Activated CD8-positive, alpha-beta memory T cell treated with anti-CD3 and anti-CD28 coated beads, Interleukin-2, amount 50 U/mL, for 1 hour (primary cell): ENCODE data around the gene ATP2B3.

Experiments
- DNase-seq: peaks from one replicate; pipeline ENCODE4 v3.0.0-alpha.2; 2020; ENCODE audit errors: extremely low read depth

The ATP2B3 gene

DNA sequence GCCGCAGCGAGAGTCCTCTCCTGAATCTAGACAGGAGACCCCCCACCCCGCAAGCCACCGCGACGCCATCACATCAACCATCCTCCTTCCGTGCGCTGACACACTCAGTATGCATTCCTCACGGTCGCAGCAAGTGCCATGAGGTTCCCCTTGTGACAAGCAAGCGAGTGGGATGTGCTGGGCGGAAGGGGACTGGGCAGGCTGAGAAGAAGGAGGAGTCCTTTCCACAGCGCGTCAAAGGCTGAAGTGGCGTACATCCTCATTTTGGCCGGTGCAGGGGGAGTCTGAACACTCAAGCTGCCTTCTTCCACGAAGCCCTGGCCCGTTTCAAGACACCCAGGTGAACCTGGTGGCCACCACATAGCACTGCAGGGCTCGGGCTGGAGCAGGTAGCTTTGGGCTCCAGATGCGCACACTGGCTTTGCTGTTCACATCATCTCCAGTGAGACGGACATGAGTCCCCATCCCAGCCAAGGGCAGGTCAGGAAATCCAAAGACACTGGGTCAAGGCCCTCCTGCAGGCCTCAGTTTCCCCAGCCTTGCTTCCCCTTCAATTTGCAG lies 51.1 kb downstream of the ATP2B3 start:
- DNase-seq: no peak

DNA sequence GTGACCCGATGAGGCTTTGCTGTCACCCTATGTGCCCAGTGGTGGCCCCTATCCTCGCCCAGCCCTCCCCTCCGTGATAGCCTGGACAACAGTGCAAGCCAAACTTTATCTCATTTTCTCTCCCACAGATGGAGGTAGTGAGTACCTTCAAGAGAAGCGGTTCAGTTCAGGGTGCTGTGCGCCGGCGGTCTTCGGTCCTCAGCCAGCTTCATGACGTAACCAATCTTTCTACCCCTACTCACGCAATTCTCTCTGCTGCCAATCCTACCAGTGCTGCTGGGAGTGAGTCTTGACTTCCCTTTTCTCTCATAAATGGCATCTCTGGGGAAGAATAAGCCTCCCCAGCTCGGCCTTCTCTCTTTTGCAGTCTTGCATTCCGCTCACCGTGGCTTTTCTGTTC lies 52.0 kb downstream of the ATP2B3 start:
- no peak for DNase-seq

DNA sequence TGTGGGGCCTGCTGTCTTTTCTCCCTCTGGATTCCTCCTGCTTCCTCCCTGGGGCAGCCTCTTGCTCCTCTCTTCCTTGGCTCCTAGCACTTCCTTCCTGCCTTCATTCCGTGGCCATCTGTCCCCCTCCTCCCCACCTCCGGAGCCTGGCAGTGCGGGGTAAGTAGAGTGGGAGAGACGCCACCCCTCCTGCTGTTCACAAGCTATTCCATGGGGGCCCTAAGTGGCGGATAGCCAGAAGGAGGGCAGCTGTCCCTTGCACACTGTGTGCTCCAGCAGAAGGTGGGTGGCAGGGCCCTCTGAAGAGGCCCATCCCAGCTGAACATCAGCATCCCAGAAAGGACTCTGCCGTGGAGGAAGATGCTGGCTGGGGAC lies 54.1 kb downstream of the ATP2B3 start:
- no peak for DNase-seq

DNA sequence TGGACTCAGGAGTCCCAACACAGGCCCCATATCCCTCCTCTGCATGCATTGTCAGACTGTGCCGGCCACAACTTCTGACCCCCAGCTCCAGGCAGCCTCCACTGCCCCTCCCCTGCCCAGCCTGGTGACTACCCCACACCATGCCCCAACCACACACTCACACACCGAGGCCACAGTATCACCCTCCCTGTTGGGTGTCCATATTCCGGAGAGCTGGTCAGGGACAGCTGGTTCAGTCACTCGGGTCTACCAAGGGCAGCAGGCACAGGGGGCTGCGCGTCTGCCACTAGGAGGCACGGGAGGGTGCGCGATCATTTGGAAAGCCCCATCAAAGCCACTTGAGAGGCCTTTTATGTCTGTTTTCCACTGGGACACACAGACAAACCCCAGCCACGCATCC lies 55.2 kb downstream of the ATP2B3 start:
- no peak for DNase-seq

DNA sequence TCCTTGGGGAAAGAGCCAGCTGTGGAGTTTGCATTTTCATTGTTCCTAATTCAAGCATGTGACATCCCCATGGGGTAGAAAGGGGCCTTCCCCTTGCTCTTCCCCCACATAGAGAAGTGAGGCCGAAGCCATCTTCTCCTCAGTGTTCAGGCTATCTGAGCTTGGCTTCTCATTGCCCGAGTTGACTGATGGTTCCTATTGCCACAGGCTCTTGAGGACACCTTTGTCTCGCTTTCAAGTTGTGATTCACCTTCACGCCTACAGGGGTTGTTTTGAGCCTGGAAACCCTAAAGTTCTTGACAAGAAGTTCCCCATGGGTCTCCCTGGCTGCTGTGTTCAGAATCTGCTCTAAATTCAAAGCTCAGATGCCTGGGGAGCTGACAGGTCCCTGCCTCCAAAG lies 56.5 kb downstream of the ATP2B3 start:
- DNase-seq: no peak

DNA sequence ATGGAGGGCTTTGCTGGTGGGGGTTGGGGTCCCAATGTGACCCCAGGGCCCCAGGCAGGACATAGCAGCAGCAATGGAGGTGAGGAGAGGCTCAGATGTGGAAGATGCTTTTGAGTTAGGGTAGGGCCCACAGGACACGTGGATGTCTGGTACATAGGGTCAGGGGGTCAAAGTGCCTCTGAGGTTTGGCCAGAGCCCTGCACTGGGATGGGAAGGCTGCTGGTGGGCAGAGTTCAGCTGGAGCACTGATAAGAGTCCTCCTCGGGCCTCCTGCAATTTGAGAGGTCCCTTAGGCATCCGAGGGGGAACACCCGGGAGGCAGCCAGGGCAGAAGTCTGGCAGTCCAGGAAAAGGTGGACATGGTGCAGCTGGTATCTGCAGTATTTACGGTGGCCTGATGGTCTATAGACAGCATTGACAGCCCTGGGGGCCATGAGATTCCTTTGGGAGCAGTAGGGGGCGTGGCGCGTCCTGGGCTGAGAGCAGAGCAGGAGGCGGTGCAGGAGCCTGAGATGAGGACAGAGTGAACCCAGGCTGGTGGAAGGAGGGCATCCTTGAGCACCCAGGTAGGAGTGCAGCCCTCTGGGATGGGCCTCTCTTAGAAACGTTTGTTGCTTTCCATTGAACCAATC lies 58.9 kb downstream of the ATP2B3 start:
- DNase-seq: no peak

DNA sequence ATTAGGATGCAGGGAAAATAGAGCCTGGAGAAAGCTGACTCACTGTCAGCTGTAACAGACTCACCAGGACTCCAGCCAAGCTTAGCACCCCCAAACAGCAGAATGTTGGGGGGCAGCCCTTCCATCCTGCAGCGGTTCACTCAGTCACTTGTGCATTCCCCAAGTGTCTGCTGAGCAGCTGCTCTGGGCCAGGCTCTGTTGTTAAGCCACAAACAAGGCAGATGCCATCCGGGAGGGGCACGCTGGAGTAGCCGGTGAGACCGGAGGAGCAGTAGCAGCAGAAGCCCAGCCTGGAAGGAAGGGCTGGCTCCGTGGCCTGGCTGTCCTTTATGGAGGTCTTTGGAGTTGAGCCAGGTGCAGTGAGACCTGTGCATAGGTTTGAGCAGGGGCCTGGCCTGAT lies 59.5 kb downstream of the ATP2B3 start:
- no peak for DNase-seq

DNA sequence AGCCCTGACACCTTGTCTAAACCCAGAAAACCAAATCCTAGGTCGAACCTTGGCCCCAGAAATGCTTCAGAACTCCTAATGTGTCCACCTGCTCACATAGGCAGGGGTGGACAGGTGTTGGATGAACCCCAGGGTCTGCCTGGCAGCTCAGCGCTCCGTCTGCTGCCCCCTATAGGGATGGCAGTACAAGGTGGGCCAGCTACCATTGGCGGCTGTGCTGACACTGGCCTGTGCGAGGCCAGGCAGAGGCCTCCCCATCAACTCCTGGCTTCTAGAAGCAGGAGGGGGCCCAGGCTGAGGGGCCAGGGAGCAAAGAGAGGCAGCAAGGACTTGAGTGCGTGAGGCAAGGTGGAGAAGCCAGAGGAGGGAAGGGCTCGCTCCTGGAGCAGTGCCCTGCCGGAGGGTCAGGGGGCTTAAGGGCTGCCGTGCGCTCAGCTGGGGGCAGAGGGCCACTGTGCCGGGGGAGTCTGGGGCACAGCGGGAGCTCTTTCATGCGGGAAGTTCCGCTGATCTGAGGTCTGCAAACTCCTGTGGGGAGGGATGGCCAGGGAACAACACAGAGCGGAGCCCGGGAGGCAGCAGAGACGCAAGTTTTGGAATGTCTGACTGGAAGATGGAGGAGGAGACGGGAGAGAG lies 60.9 kb downstream of the ATP2B3 start:
- no peak for DNase-seq

DNA sequence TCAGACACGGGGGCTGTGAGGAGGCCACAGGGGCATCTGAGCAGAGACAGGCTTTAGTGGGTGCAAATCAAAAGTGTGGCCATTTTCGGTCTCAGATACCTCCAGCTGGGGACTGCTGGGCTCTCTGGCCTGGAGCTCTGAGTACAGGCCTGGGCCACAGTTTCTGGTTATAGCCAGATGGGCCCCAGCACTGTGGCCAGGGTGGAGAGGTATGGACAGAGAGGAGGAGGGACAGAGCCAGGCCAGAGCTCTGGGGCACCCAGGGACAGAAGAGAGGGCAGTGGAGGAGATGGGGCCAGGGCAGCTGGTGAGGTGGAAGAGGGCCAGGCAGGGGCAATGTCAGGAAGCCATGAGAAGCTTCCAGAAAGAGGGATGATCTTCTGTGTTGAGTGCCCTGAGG lies 61.4 kb downstream of the ATP2B3 start:
- DNase-seq: no peak

DNA sequence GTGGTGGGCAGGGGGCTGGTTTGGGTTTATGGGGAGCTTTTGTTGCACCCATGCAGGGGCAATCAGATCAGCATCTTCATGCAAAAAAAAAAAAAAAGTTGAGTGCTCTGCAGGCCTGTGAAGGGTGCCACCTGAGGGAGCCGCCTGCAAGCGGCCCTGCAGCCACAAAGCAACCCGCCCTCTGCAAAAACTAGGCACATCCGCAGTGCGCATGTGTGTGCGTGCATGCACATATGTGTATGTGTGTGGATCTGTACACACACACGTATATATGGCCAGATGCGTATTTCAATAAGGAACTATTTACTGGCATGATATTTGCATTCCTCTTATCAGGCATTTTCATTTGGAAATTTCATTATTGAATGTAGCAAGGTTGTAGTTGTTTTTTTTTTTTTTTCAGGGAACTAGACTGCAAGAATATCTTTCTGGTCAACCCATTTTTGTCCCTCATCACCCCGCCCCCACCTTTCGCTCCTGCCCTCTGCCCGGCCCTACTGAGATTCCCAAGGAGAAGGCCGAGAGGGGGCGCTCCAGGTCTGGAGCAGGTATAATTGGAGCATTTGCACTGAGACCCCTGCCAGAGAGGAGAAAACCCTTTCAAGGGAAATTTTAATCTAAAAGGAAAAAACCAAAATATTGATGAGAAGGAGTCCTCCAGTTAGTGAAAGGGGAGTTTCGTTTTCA lies 63.4 kb downstream of the ATP2B3 start:
- no peak for DNase-seq

DNA sequence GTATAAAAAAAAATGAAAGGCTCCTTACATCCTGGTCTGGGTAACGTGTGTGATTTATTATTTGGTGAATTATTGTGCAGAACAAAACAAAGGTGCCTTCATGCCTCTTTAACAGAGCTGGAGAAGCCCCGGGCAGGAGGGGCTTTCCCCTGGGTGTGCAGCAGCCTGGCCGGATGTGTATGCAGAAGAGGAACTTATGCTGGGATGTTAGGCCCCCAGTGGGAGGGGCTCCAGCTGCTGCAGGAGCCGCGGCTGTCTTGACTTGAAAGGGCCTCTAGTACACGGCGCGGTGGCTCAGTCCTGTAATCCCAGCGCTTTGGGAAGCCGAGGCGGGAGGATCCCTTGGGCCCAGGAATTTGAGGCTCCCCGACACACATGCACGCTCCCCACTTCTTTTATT lies 65.5 kb downstream of the ATP2B3 start:
- DNase-seq: peak; percentile 25

DNA sequence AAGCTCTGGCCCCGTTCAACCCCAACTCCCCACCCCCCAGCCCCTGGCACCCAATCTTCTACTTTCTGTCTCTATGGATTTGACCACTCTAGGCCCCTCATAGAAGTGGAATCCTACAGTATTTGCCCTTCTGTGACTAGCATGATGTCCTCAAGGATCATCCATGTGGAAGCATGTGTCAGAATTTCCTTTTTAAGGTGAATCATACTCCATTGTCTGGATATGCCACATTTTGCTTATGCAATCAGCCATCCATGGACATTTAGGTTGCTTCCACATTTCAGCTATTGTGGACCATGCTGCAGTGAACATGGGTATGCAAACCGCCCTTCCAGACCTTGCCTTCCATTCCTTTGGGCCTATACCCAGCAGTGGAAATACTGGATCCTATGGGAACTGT lies 66.0 kb downstream of the ATP2B3 start:
- no peak for DNase-seq

DNA sequence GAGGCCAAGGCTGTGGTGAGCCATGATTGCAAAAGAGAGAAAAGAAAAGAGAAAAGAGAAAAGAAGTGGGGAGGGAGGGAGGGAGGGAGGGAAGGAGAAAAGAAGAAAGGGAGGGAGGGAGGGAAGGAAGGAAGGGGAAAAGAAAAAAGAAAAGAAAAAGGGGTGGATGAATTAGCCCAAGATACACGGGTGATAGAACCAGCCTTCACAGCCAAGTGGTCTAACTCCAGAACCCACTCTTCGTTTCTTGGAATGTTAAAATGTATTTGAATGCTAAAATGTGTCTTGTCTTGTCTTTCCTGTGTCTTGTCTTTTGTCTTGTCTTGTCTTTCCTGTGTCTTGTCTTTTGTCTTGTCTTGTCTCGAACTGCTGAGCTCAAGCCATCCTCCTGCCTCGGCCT lies 68.4 kb downstream of the ATP2B3 start:
- no peak for DNase-seq

DNA sequence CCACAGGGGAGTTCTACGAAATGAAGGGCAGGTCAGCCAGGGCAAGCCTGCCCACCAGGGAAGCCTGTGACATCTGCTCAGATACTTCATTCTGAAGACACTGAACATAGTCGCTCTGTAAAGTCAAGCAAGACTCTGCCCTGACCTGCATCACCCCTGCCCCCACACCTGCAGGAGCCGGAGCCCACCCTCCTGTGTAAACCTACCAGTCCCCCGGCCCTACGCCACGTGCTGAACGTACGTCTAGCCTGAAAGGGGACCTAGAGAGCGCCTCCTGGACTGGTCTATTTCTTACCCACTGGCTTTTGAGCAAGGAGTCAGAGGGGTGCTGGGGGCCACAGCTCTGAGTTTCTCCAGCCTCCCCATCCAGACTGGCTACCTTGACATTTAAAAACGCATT lies 69.9 kb downstream of the ATP2B3 start:
- DNase-seq: no peak

DNA sequence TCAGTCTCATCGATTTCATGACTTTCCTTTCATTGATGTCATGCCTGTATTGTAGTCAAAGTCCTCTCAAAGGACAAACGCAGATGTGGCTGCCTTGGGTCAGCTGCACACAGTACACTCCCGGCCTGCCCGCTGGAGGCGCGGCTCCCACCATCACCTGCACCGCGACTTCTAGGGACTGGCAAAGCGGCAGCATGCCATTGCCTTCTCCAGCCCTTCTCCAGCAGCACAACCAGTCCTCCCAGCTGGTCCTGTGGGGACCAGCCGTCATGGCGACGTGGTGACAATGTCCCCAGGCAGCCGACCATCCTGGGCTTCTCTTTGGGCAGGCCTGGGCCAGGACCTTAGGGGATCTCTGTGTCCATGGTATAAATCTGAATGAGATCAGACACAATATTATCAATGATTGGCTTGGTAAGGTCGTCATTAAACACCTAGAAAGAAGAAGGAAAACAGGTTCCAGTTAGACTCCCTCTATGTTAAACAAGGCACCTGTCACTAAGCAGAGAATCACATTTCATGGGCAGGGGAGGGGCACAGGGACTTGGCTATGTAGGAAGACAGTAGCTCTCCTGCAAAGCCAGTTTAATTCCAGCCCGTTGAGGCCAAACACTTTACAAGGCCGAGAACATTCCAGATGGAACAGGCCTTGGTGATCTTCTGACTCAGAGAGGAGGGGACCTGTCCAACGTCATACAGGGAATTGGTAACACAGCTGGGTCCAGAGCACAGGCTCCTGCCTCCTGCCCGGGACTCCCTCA lies 70.8 kb downstream of the ATP2B3 start:
- DNase-seq: no peak

DNA sequence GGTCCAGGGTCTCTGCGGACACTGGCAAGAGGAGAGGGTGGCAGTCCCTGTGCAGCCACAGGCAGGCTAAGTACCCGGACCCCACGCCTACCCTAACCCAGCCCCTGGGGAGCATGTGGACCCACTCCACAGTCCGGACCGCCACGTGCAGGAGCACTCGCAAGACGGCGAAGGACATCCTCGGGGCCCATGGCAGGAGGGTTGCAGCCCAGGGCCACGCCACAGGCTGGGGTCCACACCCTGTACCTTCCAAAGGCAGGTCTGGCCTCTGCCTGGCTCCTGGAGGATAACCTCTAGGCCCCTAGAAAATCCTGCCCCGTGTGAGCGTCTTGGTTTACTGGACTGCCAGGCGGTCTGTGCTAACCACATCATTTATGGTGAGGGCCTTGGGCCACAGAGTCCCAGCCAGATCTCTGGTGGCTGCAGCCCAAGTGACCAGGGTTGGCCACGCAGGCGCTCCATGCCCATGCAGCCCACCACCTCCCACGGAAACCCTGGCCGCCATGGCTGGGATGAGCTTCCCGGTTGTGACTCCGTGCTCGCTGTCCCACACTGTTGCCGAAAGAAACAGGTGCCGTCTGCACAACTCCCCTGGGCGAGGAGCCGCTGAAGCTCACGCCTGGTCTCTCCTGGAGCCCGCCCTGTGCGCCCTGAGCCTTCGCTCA lies 71.5 kb downstream of the ATP2B3 start:
- no peak for DNase-seq

DNA sequence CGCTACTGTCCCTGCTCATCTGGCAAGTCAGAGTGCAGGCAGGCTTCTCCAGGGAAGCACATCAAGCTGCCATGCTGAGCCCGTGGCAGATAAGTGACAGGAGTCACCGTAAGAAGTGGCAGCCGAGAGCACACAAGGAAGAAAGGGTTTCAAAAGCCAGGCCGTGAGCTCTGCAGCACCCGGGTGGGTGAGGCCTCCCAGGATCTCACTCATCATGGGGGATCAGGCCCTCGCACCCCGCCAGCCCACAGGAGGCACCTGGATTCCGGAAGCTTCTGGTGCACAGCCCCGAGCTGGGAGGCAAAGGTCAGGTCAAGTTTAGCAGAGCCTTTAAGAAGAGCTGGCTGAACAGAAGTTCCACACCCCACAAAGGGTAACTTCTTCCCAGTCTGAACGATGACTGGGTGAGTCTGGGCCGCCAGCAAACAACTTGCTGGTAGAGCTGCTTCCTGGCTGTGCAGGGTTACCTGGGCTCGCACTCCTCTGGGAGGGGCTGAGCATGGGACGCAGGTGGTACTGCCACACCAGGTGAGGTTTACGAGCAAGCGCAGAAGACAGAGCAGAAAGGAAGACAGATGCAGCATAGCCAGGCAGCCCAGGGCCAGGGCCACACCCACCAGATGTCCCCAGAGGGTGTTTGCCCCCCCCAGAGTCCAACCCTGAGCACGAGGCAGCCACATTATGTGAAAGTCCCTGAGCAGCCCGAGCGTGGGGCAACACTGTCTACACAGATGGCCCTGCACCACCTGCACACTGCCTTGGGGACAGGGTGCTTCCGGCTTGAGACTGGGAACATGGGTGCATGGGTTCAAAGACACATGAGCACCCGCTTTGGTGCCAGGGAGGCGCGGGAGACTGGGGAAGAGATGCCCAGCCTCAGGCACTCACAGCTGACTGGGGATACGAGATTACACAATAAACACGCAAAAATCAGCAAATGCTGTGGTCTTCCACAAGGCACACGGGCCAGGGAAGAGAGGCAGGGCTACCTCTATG lies 73.8 kb downstream of the ATP2B3 start:
- DNase-seq: no peak

DNA sequence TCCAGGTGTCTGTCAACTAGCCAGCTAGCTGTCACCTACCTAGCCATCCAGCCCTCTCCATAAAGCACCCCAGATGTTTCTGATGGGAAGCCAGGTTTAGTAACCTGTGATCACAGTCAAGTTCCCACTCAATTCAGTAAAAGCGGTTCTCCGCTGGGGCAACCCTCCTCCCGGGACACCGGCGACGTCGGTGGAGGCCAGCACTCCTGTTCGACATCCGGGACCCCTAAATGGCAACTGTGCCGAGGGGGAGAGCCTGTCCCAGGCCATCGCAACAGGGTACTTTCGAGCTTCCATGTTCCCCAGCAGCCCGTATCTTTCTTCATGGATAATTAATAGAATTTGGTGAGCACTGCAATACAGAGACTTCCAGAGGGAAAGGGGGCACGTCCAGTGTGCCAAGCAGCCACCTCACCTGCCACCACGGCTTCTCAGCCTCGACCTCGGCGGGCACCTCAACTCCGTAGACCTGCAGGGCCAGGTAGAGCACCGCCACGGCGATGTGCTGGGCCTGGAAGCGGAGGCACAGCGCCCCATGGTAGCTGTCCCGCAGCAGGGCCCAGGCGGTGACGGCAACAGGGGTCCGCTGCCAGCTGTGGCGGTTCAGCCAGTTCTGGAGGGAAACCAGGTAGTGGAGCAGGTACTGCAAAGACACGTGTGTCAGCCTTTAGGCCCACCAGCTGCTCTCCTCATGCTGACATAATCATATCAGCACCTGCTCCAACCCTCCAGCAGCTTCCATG lies 74.8 kb downstream of the ATP2B3 start:
- no peak for DNase-seq

DNA sequence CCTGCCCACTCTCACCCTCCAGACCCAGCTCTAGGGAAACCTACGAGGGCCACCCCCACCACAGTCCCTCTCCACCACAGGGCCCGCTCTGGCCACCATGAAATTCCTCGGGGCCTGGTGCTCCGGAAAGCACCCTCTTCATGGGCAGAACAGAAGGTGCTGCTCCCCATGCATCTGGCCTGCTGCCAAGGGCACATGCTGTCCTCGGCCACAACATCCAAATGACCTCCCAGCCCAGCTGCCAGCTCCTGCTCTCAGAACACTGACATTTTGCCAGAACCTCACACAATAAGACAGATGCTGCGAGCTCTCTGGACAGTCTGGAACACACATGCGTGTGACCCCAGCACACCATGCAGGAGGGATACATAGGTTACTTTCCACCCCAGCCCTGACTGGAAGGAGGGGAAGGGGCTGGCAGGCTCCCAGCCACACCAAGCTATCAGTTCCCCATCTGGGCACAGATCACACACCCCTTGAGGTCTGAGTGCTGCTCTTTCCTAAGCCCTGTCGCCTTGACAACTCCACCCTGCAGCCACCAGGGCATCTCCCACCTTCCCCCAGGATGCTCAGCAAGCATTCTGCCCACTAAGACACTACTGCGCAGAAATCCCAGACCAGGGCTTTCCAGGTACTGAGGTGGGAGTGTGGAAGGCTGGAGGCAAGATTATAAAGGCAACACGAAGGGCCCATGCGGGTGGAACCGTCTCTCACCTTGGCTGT lies 75.7 kb downstream of the ATP2B3 start:
- DNase-seq: no peak
